PFSK-1 (cell line): Measurements from ENCODE around the gene SSU72.

Source experiments
- POLR2AphosphoS5 ChIP-seq: IDR thresholded peaks from 2 replicates; pipeline ENCODE4 v1.6.1; 2012; ENCODE audit warnings: low read depth, mild to moderate bottlenecking, control low read depth, low read length, moderate library complexity
- REST ChIP-seq, 2 experiments: IDR thresholded peaks; 2 replicates each; pipeline versions ENCODE4 v1.6.1 to v1.8.0; 2011 to 2012; ENCODE audit warnings: low read depth in 2 of 2, low read length in 2 of 2, control low read depth in 1 of 2, inconsistent platforms in 1 of 2, mild to moderate bottlenecking in 1 of 2, moderate library complexity in 1 of 2; ENCODE audit not compliant: insufficient read depth in 1 of 2
- SIN3A ChIP-seq: IDR thresholded peaks from 2 replicates; pipeline ENCODE4 v1.6.1; 2012; ENCODE audit warnings: mild to moderate bottlenecking, low read length, moderate library complexity, borderline replicate concordance; ENCODE audit not compliant: insufficient read depth

GRCh38 chr1:1573843-1574720, 581 bp downstream of the SSU72 start:
- no peak for TF ChIP-seq REST (IDR thresholded peaks at IDR 0.05; ENCODE audit: insufficient read depth in 1 of 2, low read depth in 2 of 2, low read length in 2 of 2)
- no peak for TF ChIP-seq POLR2AphosphoS5
- TF ChIP-seq SIN3A = no peak
